ENCODE data around the gene OLFM1.

DNA sequence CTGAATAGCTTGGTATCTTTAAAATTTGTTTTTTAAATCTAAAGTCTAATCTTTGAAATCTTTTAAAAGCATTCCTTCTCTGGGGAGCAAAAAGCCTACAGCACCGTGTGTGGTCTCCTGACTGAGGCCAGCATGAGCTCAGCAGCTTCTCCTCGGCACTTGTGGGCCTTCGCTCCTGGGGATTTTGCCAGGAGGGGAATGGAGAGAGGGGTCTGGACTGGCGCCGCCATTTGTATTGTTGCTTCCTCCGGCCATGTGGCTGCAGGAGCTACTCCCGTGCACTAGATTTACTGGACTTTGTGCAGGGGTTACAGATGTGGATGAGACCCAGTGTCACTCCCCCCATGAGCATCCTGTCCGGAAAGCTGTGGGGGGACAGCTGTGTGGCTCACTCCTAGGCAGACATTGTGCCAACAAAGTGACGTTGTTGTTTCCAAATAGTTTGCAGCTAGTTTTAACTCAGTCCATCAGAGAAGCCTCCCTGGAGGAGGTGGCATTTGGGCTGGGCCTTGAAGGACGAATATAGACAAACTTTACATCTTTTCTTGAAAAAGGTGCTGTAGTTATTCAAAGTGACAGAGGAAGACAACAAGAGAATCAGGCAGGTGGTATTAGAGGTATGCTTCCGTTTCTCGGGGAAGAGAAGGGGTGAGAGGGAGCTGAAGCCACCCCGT lies 6.6 kb downstream of the OLFM1 start:
- TF ChIP-seq EZH2 (IDR thresholded peaks at IDR 0.05; ENCODE audit: low read length), result no peak
- TF ChIP-seq, protein P1, sequence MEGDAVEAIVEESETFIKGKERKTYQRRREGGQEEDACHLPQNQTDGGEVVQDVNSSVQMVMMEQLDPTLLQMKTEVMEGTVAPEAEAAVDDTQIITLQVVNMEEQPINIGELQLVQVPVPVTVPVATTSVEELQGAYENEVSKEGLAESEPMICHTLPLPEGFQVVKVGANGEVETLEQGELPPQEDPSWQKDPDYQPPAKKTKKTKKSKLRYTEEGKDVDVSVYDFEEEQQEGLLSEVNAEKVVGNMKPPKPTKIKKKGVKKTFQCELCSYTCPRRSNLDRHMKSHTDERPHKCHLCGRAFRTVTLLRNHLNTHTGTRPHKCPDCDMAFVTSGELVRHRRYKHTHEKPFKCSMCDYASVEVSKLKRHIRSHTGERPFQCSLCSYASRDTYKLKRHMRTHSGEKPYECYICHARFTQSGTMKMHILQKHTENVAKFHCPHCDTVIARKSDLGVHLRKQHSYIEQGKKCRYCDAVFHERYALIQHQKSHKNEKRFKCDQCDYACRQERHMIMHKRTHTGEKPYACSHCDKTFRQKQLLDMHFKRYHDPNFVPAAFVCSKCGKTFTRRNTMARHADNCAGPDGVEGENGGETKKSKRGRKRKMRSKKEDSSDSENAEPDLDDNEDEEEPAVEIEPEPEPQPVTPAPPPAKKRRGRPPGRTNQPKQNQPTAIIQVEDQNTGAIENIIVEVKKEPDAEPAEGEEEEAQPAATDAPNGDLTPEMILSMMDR (optimal IDR thresholded peaks at IDR 0.05 in 1 of 3, IDR thresholded peaks at IDR 0.05 in 1 of 3, conservative IDR thresholded peaks at IDR 0.05 in 1 of 3; ENCODE audit: extremely low read depth in 1 of 3, insufficient read depth in 2 of 3, low read length in 3 of 3), result no peak

All from keratinocyte (primary cell).